SU-DHL-6 (cell line): Measurements from ENCODE around the gene CELSR1.
A peak's percentile ranks its signal among the peaks of the same experiment; 100 is the strongest.

Experiments
- H2AFZ ChIP-seq: fragments of 200-600 bp; sonication (generic); 2 replicates; pipeline ENCODE4 v1.6.1; 2014; ENCODE audit warnings: low read depth, mild to moderate bottlenecking, moderate library complexity, mixed read lengths, antibody characterized with exemption, low read length; ENCODE audit not compliant: severe bottlenecking
- H3F3A ChIP-seq: fragments of 200-600 bp; shearing (Covaris generic); 2 replicates; pipeline ENCODE4 v1.6.0; 2016; ENCODE audit warnings: antibody characterized with exemption, mild to moderate bottlenecking; ENCODE audit not compliant: insufficient read depth
- H3K27ac ChIP-seq: fragments of 200-600 bp; sonication (generic); 2 replicates; pipeline ENCODE4 v1.5.1; 2016; ENCODE audit warnings: low read depth, mild to moderate bottlenecking, low read length, moderate library complexity, mixed read lengths
- H3K27me3 ChIP-seq: fragments of 200-600 bp; sonication (generic), shearing (Covaris generic); 2 replicates; pipeline ENCODE4 v1.6.0; 2014; ENCODE audit warnings: mild to moderate bottlenecking, low read length
- H3K36me3 ChIP-seq: fragments of 200-600 bp; sonication (generic); 2 replicates; pipeline ENCODE4 v1.6.1; 2014; ENCODE audit warnings: mild to moderate bottlenecking, low read length, mixed read lengths
- H3K4me2 ChIP-seq: fragments of 300-600, 200-600 bp; shearing (Covaris generic), sonication (generic); 2 replicates; pipeline ENCODE4 v1.6.0; 2014; ENCODE audit warnings: low read length, low read depth, mild to moderate bottlenecking; ENCODE audit not compliant: poor library complexity, severe bottlenecking
- H3K4me3 ChIP-seq: fragments of 200-600 bp; sonication (generic); 2 replicates; pipeline ENCODE4 v1.5.1; 2014; ENCODE audit warnings: antibody characterized with exemption, low read length, mild to moderate bottlenecking, mixed read lengths; ENCODE audit not compliant: insufficient read depth, poor library complexity, severe bottlenecking
- H3K79me2 ChIP-seq: fragments of 200-600 bp; sonication (generic); 2 replicates; pipeline ENCODE4 v1.6.1; 2014; ENCODE audit warnings: mild to moderate bottlenecking, low read length, moderate library complexity; ENCODE audit not compliant: insufficient read depth
- H3K9ac ChIP-seq: fragments of 200-600 bp; sonication (generic); 2 replicates; pipeline ENCODE4 v1.7.0; 2014; ENCODE audit warnings: mild to moderate bottlenecking, low read length
- H3K9me2 ChIP-seq: fragments of 200-600 bp; sonication (generic); replicated peaks from 2 replicates; pipeline ENCODE4 v1.6.1; 2014; ENCODE audit warnings: low read length; ENCODE audit not compliant: insufficient read depth
- H3K9me3 ChIP-seq: fragments of 200-600 bp; sonication (generic); 2 replicates; pipeline ENCODE4 v1.6.1; 2014; ENCODE audit warnings: low read length, mixed read lengths; ENCODE audit not compliant: insufficient read depth
- H4K20me1 ChIP-seq: fragments of 200-600 bp; sonication (generic); 2 replicates; pipeline ENCODE4 v1.6.1; 2014; ENCODE audit warnings: low read depth, mild to moderate bottlenecking, antibody characterized with exemption, low read length, moderate library complexity, mixed read lengths
- EZH2phosphoT487 ChIP-seq: fragments of 200-600 bp; sonication (generic), shearing (Covaris generic); conservative IDR thresholded peaks from 2 replicates; pipeline ENCODE4 v1.6.1; 2018; ENCODE audit warnings: mild to moderate bottlenecking, antibody characterized with exemption, low read length, moderate library complexity, mixed read lengths
- TF ChIP-seq, protein P1 (sequence below): fragments of 200-600 bp; sonication (generic); IDR thresholded peaks from one replicate; pipeline ENCODE4 v1.5.1; 2017; ENCODE audit warnings: antibody characterized with exemption, mild to moderate bottlenecking, low read length, moderate library complexity; ENCODE audit not compliant: insufficient read depth, poor library complexity, severe bottlenecking

The CELSR1 gene

DNA sequence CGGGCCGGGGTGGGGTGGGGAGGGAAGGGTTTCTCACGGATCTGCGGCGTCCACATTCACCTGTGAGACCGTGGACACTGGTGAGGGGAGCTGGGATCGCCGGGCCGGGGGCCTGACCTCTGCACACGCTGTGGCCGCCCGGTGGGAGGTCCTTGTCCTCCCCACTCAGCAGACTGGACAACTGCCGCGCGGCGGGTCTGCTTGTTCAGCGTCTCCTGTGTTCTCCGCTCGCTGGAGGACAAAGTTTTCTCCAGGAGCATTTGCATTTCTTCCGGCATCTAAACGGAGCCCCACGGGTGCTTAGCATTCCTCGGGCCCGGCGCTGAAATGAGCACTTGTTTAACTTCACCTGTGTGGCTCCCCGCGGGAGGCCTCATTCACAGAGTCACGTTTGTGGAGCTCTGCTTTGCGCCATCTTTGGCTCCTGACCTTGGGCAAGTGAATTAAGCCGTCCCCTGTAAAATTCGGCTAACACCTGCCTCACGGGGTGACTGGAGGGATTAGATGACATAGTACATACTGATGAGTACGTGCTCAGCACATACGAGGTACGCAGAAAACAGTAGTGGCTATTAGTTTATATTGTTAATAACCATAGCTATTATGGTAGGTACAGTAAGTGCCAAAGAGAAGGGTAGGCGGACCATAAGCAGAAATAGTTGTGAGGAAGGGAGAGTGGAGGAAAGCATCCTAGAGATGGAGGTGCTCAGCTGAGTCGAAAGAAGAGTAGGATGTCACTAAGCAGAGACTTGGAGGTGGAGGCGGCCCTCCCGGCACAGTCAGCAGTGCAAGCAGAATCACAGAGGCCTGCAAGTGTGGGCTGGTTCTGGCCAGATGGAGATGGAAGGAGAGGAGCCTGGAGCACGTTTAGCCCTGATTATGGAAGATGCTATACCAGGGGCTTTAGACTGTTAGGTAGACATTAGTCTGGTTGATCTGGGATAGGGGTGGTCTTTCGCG, 201.0 kb downstream of the CELSR1 start:
- Histone ChIP-seq H3K9me3 (no peaks in the 10 kb centered on the region), H3K9ac (peak overlapping the region; percentile 82), H3K36me3 (no peaks in the 10 kb centered on the region), H3K9me2 (no peaks in the 10 kb centered on the region), H3F3A (peaks cover 15% of the 10 kb centered on the region), H3K4me2 (peak overlapping the region; percentile 92), H3K4me3 (peak overlapping the region; percentile 74), H2AFZ (peak overlapping the region; percentile 4), H3K27ac (no peak overlapping the region), H4K20me1 (no peaks in the 10 kb centered on the region), H3K79me2 (peaks cover 24% of the 10 kb centered on the region), H3K27me3 (no peaks in the 10 kb centered on the region)
- TF ChIP-seq EZH2phosphoT487 = no peak
- TF ChIP-seq, protein P1, sequence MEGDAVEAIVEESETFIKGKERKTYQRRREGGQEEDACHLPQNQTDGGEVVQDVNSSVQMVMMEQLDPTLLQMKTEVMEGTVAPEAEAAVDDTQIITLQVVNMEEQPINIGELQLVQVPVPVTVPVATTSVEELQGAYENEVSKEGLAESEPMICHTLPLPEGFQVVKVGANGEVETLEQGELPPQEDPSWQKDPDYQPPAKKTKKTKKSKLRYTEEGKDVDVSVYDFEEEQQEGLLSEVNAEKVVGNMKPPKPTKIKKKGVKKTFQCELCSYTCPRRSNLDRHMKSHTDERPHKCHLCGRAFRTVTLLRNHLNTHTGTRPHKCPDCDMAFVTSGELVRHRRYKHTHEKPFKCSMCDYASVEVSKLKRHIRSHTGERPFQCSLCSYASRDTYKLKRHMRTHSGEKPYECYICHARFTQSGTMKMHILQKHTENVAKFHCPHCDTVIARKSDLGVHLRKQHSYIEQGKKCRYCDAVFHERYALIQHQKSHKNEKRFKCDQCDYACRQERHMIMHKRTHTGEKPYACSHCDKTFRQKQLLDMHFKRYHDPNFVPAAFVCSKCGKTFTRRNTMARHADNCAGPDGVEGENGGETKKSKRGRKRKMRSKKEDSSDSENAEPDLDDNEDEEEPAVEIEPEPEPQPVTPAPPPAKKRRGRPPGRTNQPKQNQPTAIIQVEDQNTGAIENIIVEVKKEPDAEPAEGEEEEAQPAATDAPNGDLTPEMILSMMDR = no peak

DNA sequence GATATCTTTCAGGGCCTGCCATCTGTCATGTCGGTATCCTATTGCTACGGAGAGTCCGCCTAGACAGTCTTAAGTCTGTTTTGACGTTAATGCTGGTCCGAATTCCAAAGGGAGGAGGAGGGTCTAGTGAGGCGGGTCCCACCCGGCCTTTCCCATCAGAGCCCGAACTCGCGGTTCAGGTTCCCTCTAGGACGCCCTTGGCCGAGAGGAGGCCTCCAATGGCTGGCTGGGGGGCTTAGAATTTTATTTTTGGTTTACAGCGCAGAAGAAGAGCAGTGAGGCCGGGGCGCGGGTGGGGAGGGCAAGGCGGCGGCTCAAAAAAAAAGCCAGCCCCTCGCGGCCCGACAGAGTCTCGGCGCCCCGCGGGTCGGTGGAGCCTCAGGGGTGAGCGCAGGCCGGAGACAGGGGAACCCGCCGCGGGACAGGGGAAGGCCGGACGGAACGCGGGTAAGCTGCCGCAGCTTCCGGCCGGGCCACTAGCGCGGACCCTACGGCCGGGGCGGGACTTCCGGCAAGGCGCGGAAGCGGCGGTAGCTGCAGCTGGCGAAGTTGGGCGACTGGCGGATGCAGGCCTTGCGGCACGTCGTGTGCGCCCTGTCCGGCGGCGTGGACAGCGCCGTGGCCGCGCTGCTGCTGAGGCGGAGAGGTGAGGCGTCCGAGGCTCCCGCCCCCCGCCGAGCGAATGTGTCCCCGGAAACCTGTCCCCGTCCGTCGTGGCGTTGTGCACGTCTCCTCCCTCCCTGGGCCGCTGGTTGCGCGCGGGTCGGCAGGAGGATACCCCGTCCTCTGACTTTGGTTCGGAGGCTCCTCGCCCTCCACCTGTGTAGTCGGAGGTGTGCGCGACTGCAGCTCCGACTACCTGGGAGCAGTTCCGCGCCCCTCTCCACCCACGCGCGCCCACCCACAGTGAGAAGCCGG, 202.0 kb downstream of the CELSR1 start, which contains the start of gene TRMU:
Gene TRMU, plus strand, starts transcription at position 514 of the 918 bp plus-strand sequence. Its CDS starts 51 bp downstream, at position 565.
- H3K4me2 ChIP-seq = peak within 1 kb of the TSS; percentile 92
- H2AFZ ChIP-seq = peak within 1 kb of the TSS; percentile 94
- H3K9me2 ChIP-seq = no peaks in the 10 kb centered on the region
- no peaks in the 10 kb centered on the region for H4K20me1 ChIP-seq
- no peaks in the 10 kb centered on the region for H3K27me3 ChIP-seq
- H3K4me3 ChIP-seq = peak within 1 kb of the TSS; percentile 74
- no peaks in the 10 kb centered on the region for H3K9me3 ChIP-seq
- H3K79me2 ChIP-seq = peaks cover 24% of the 10 kb centered on the region
- peaks cover 15% of the 10 kb centered on the region for H3F3A ChIP-seq
- H3K27ac ChIP-seq = peak within 1 kb of the TSS; percentile 55
- peak within 1 kb of the TSS; percentile 82 for H3K9ac ChIP-seq
- TF ChIP-seq, protein P1 = no peak
- TF ChIP-seq EZH2phosphoT487 = no peak
- H3K36me3 ChIP-seq = no peaks in the 10 kb centered on the region

DNA sequence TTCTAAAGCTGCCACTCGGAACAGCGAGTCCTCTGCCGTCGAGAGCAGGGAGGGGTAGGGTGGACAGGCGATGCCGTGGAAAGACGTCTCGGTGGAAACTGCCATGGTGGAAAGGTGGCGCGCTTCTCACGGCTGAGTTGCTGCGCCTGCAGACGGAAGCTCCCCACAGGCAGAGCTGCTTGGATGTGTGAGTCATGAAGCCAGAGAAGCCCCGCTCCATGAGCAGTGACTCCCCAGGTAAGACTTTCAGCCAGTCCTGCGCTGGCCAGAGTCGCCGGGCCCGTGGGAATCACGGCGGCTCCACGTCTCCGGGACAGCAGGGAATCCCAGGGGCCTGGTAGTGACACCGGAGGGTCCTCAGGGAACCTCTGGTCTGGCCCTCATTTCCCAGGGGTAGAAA, 205.9 kb downstream of the CELSR1 start:
- Histone ChIP-seq H3K9me3 (no peaks in the 10 kb centered on the region), H3F3A (peaks cover 15% of the 10 kb centered on the region), H3K9ac (no peak overlapping the region), H3K27me3 (no peaks in the 10 kb centered on the region), H3K27ac (no peak overlapping the region), H3K79me2 (peaks cover 8% of the 10 kb centered on the region), H4K20me1 (no peaks in the 10 kb centered on the region), H3K4me2 (no peak overlapping the region), H3K4me3 (no peak overlapping the region), H2AFZ (no peak overlapping the region), H3K9me2 (no peaks in the 10 kb centered on the region), H3K36me3 (peaks cover 5% of the 10 kb centered on the region; the same call in 1 of the 2 replicates)
- TF ChIP-seq EZH2phosphoT487 = no peak
